H1 (cell line): Measurements from ENCODE around the gene KLF5. TPM values are rescaled to one million over a fixed set of nuclear protein-coding genes. Genes with fewer than 3 reads are reported as not detected.

ENCODE experiments used
- CTCF ChIA-PET: fragments of 300-600 bp; sonication (Branson Sonifier 250); formaldehyde crosslinking; loops from one replicate; lab custom pipeline; 2021; ENCODE audit not compliant: partially characterized antibody; lab: Charles Lee
- POLR2A ChIA-PET: fragments of 300-600 bp; sonication (Branson Sonifier 250); formaldehyde crosslinking; loops from one replicate; lab custom pipeline; 2021; ENCODE audit warnings: inconsistent platforms; ENCODE audit not compliant: partially characterized antibody; lab: Charles Lee
- DNase-seq, 2 experiments: peaks; one replicate each; pipeline versions ENCODE4 v3.0.0 to v3.0.0-alpha.2; 2010 to 2022; ENCODE audit warnings: low spot score in 2 of 2, low read depth in 1 of 2, mixed read lengths in 1 of 2
- FAIRE-seq: peaks from 2 replicates; lab custom pipeline; 2011; peaks lifted over from hg19 to GRCh38; lab: Jason Lieb, UNC
- H2AFZ ChIP-seq: 2 replicates; pipeline ENCODE4 v1.8.1; 2012; ENCODE audit warnings: low read length, inconsistent platforms
- H2AK5ac ChIP-seq: 2 replicates; pipeline ENCODE4 v1.6.1; 2013; ENCODE audit warnings: low read depth, low read length
- H2BK120ac ChIP-seq: replicated peaks from 2 replicates; pipeline ENCODE3; 2013; ENCODE audit warnings: low read depth, low read length, inconsistent platforms
- H2BK12ac ChIP-seq: 2 replicates; pipeline ENCODE4 v1.6.1; 2013; ENCODE audit warnings: low read depth, low read length
- H2BK15ac ChIP-seq: 2 replicates; pipeline ENCODE4 v1.6.1; 2013; ENCODE audit warnings: low read length
- H2BK20ac ChIP-seq: 2 replicates; pipeline ENCODE4 v1.6.1; 2013; ENCODE audit warnings: low read length
- H2BK5ac ChIP-seq: 2 replicates; pipeline ENCODE4 v1.6.1; 2013; ENCODE audit warnings: low read depth, low read length
- H3K14ac ChIP-seq: 2 replicates; pipeline ENCODE4 v1.6.1; 2013; ENCODE audit warnings: inconsistent platforms; ENCODE audit not compliant: insufficient read length
- H3K18ac ChIP-seq: 2 replicates; pipeline ENCODE4 v1.6.1; 2013; ENCODE audit warnings: low read length; ENCODE audit errors: extremely low read depth
- H3K23ac ChIP-seq: 2 replicates; pipeline ENCODE4 v1.6.1; 2013; ENCODE audit warnings: inconsistent platforms; ENCODE audit not compliant: insufficient read length
- H3K23me2 ChIP-seq: 2 replicates; pipeline ENCODE4 v1.6.1; 2013; ENCODE audit warnings: low read depth, low read length
- H3K27ac ChIP-seq: 2 replicates; pipeline ENCODE4 v1.6.1; 2011; ENCODE audit warnings: low read depth, low read length, inconsistent platforms
- H3K27me3 ChIP-seq, 4 experiments: replicated peaks in 1 of 4; 1 replicate in 1 of 4; 2 replicates in 3 of 4; pipeline versions ENCODE4 v1.6.1 to v1.8.1; 2011 to 2013; ENCODE audit warnings: low read length in 3 of 4, mild to moderate bottlenecking in 3 of 4, inconsistent platforms in 2 of 4, mixed read lengths in 2 of 4, moderate library complexity in 1 of 4; ENCODE audit not compliant: control insufficient read depth in 3 of 4, insufficient read depth in 3 of 4; ENCODE audit errors: extremely low read depth in 1 of 4
- H3K36me3 ChIP-seq, 4 experiments: 2 replicates each; pipeline versions ENCODE4 v1.6.1 to v1.8.1; 2011 to 2013; ENCODE audit warnings: mild to moderate bottlenecking in 4 of 4, low read length in 3 of 4, moderate library complexity in 2 of 4, control low read depth in 1 of 4, inconsistent platforms in 1 of 4; ENCODE audit not compliant: insufficient read depth in 4 of 4, control insufficient read depth in 2 of 4
- H3K4ac ChIP-seq: replicated peaks from 2 replicates; pipeline ENCODE3; 2013; ENCODE audit warnings: low read length, low read depth, mixed read lengths, inconsistent platforms; ENCODE audit not compliant: insufficient read length
- H3K4me1 ChIP-seq, 4 experiments: replicated peaks in 1 of 4; 1 replicate in 1 of 4; 2 replicates in 3 of 4; pipeline versions ENCODE4 v1.6.1 to v1.8.1; 2011 to 2013; ENCODE audit warnings: low read length in 3 of 4, inconsistent platforms in 2 of 4, mixed read lengths in 1 of 4; ENCODE audit not compliant: insufficient read depth in 4 of 4, control insufficient read depth in 3 of 4
- H3K4me2 ChIP-seq, 2 experiments: 2 replicates each; pipeline versions ENCODE4 v1.6.1 to v1.8.1; 2011 to 2013; ENCODE audit warnings: low read depth in 2 of 2, low read length in 2 of 2, control low read depth in 1 of 2, inconsistent platforms in 1 of 2, mild to moderate bottlenecking in 1 of 2; ENCODE audit not compliant: insufficient read depth in 1 of 2
- H3K4me3 ChIP-seq, 4 experiments: fragments of 200-600, 300-600 bp in 1 of 4; sonication (generic), shearing (Covaris generic), sonication (Bioruptor Twin) in 1 of 4; 2 replicates each; pipeline versions ENCODE4 v1.5.1 to v1.8.1; 2011 to 2016; ENCODE audit warnings: low read length in 4 of 4, low read depth in 3 of 4, control low read depth in 2 of 4, inconsistent platforms in 2 of 4, mild to moderate bottlenecking in 2 of 4, mixed read lengths in 1 of 4, moderate library complexity in 1 of 4; ENCODE audit not compliant: insufficient read depth in 2 of 4; ENCODE audit errors: extremely low read depth in 1 of 4
- H3K56ac ChIP-seq: replicated peaks from 2 replicates; pipeline ENCODE3; 2013; ENCODE audit warnings: low read depth, mild to moderate bottlenecking, mixed read lengths, low read length, inconsistent platforms; ENCODE audit not compliant: insufficient read length
- H3K79me1 ChIP-seq: 2 replicates; pipeline ENCODE4 v1.6.1; 2013; ENCODE audit warnings: low read depth, low read length, control low read depth
- H3K79me2 ChIP-seq, 2 experiments: 2 replicates each; pipeline versions ENCODE4 v1.6.1 to v1.8.1; 2012 to 2013; ENCODE audit warnings: low read length in 2 of 2, mild to moderate bottlenecking in 2 of 2, inconsistent platforms in 1 of 2; ENCODE audit not compliant: insufficient read depth in 2 of 2, control insufficient read depth in 1 of 2
- H3K9ac ChIP-seq, 4 experiments: replicated peaks in 1 of 4; 1 replicate in 1 of 4; 2 replicates in 3 of 4; pipeline versions ENCODE4 v1.6.1 to v1.8.1; 2011 to 2013; ENCODE audit warnings: low read depth in 3 of 4, low read length in 3 of 4, control low read depth in 2 of 4, mild to moderate bottlenecking in 2 of 4, moderate library complexity in 2 of 4, inconsistent platforms in 1 of 4; ENCODE audit errors: extremely low read depth in 1 of 4
- H3K9me3 ChIP-seq, 2 experiments: 2 replicates each; pipeline versions ENCODE4 v1.6.1 to v1.8.1; 2012 to 2013; ENCODE audit warnings: mild to moderate bottlenecking in 2 of 2, moderate library complexity in 2 of 2, control low read depth in 1 of 2, inconsistent platforms in 1 of 2, low read depth in 1 of 2, low read length in 1 of 2, mixed read lengths in 1 of 2; ENCODE audit not compliant: insufficient read depth in 2 of 2
- H4K20me1 ChIP-seq, 2 experiments: replicated peaks in 1 of 2; 2 replicates each; pipeline versions ENCODE3 to v1.8.1; 2011 to 2013; ENCODE audit warnings: inconsistent platforms in 2 of 2, low read length in 2 of 2, mild to moderate bottlenecking in 1 of 2; ENCODE audit not compliant: insufficient read depth in 2 of 2, control insufficient read depth in 1 of 2
- H4K5ac ChIP-seq: 2 replicates; pipeline ENCODE4 v1.6.1; 2013; ENCODE audit warnings: low read length, low read depth, mixed read lengths, inconsistent platforms; ENCODE audit not compliant: insufficient read length
- H4K8ac ChIP-seq: 2 replicates; pipeline ENCODE4 v1.8.0; 2013; ENCODE audit warnings: mild to moderate bottlenecking, moderate library complexity, low read length, inconsistent platforms; ENCODE audit not compliant: insufficient read depth; ENCODE audit errors: extremely low read depth
- H4K91ac ChIP-seq: replicated peaks from 2 replicates; pipeline ENCODE3; 2013; ENCODE audit warnings: low read length, mixed read lengths, inconsistent platforms; ENCODE audit not compliant: insufficient read length
- JUN ChIP-seq: IDR thresholded peaks from 2 replicates; pipeline ENCODE4 v1.6.1; 2011; ENCODE audit warnings: low read depth, mild to moderate bottlenecking, improper control_type of control experiment, low read length
- NANOG ChIP-seq: IDR thresholded peaks from 2 replicates; pipeline ENCODE4 v1.6.1; 2011; ENCODE audit warnings: low read length, low read depth, mild to moderate bottlenecking, inconsistent platforms; ENCODE audit not compliant: insufficient read depth, poor library complexity, severe bottlenecking
- RAD21 ChIP-seq, 2 experiments: IDR thresholded peaks in 1 of 2; conservative IDR thresholded peaks in 1 of 2; 2 replicates each; pipeline ENCODE4 v1.6.1; 2011; ENCODE audit warnings: low read depth in 2 of 2, low read length in 2 of 2, improper control_type of control experiment in 1 of 2, inconsistent platforms in 1 of 2, mild to moderate bottlenecking in 1 of 2, moderate library complexity in 1 of 2
- TAF1 ChIP-seq: IDR thresholded peaks from 2 replicates; pipeline ENCODE4 v1.6.1; 2011; ENCODE audit warnings: mild to moderate bottlenecking, low read depth, low read length
- WGBS, 2 experiments: shearing (Covaris generic) in 1 of 2; methylation state at CpG; one replicate each; pipeline versions ENCODE4 v1.1.6 to v1.1.7; 2013 to 2015; ENCODE audit warnings: low lambda C conversion rate in 2 of 2, mixed read lengths in 2 of 2, inconsistent platforms in 1 of 2, low coverage in 1 of 2, missing lambda C conversion rate in 1 of 2; ENCODE audit not compliant: insufficient replicate concordance in 2 of 2, insufficient coverage in 1 of 2, insufficient read length in 1 of 2; ENCODE audit errors: extremely low coverage in 1 of 2, missing lambda C conversion rate in 1 of 2; 5-methylcytosine and 5-hydroxymethylcytosine counted together
- polyA plus RNA-seq, 7 experiments: library from polyadenylated mRNA; depleted of rRNA in 3 of 7; stranded (reverse) in 5 of 7; unstranded in 2 of 7; fragments of >200 nt in 5 of 7; fragments of 200-250 nt in 2 of 7; gene quantifications; 1 replicate in 5 of 7; 2 replicates in 1 of 7; 4 replicates in 1 of 7; pipeline versions ENCODE4 v1.2.1 to v1.2.3, GENCODE V29; 2011 to 2013; ENCODE audit warnings: missing spikeins in 2 of 7, mixed read lengths in 2 of 7
- total RNA-seq: library from RNA; stranded (reverse); fragmentation: NEBNext Ultra II Directional; extraction: Animal tissue kit (Norgen Biotek cat#: 25700); gene quantifications from 2 replicates; pipeline ENCODE4 v1.2.1, GENCODE V29; 2021

The KLF5 gene
- total and polyA plus RNA-seq, 2 of the 8 experiments (the other 6 are each of a cell fraction or from before 2014, with no cell fraction given) = 1.2 to 2.3 TPM

- Histone ChIP-seq H2BK20ac (no peak overlapping the region), H3K56ac (no peak overlapping the region), H4K5ac (no peak overlapping the region), H3K9me3 (no peaks in the 10 kb centered on the region), H3K23ac (no peak overlapping the region), H4K8ac (no peak overlapping the region), H2BK12ac (no peak overlapping the region), H3K23me2 (no peaks in the 10 kb centered on the region), H2BK5ac (no peak overlapping the region), H3K18ac (no peak overlapping the region), H3K4me3 (no peak overlapping the region), H4K20me1 (no peaks in the 10 kb centered on the region), H3K79me1 (no peaks in the 10 kb centered on the region), H2BK120ac (no peak overlapping the region), H3K27ac (no peak overlapping the region), H4K91ac (no peak overlapping the region), H2AFZ (no peak overlapping the region), H3K4me1 (no peaks in the 10 kb centered on the region), H3K14ac (no peak overlapping the region), H3K27me3 (no peaks in the 10 kb centered on the region), H3K79me2 (no peaks in the 10 kb centered on the region), H2AK5ac (no peak overlapping the region), H2BK15ac (no peak overlapping the region), H3K9ac (no peak overlapping the region), H3K4me2 (no peak overlapping the region), H3K4ac (no peak overlapping the region), H3K36me3 (no peaks in the 10 kb centered on the region)
- TF ChIP-seq NANOG = no peak
- no peak for TF ChIP-seq JUN
- no peak for TF ChIP-seq RAD21 (IDR thresholded peaks at IDR 0.05 in 1 of 2, conservative IDR thresholded peaks at IDR 0.05 in 1 of 2; ENCODE audit: low read depth in 2 of 2, low read length in 2 of 2)
- no peak for TF ChIP-seq TAF1
- DNase-seq (no peak), FAIRE-seq (no peak)
- 83% methylated on average over 5 of the region's 5 CpGs; no CpG with 5 or more reads in 1 of the 2 experiments for WGBS, 2 experiments
- CTCF ChIA-PET = no interaction called here
- POLR2A ChIA-PET = no interaction called here
Observed at GRCh38 chr13:73011751-73012150, 47.1 kb upstream of the KLF5 start.
